ENCODE results near the gene MYL3.

- TF ChIP-seq CTCF (conservative IDR thresholded peaks at IDR 0.05) (no peak), EZH2 (IDR thresholded peaks at IDR 0.05; ENCODE audit: low read depth) (no peak)
These were observed 2.3 kb upstream of the MYL3 start for GRCh38 chr3:46865546-46865945.
